ENCODE measurements around the gene ESR1. TPM values are rescaled to one million over a fixed set of nuclear protein-coding genes. Genes with fewer than 3 reads are reported as not detected.

The ESR1 gene
- polyA plus RNA-seq, 3 donors = 0.61 to 0.79 (median 0.71) TPM

- no peak for DNase-seq (ENCODE audit: low read depth in 3 of 3, low spot score in 2 of 3)
Observed at GRCh38 chr6:152087701-152088100, 280.2 kb downstream of the ESR1 start.

GRCh38 chr6:152089992-152090391, 282.5 kb downstream of the ESR1 start:
- no peak for DNase-seq (ENCODE audit: low read depth in 3 of 3, low spot score in 2 of 3)

GRCh38 chr6:152091201-152091600, 283.7 kb downstream of the ESR1 start:
- DNase-seq (ENCODE audit: low read depth in 3 of 3, low spot score in 2 of 3) = no peak

GRCh38 chr6:152091851-152092341, 284.4 kb downstream of the ESR1 start:
- no peak for DNase-seq (ENCODE audit: low read depth in 3 of 3, low spot score in 2 of 3)

GRCh38 chr6:152093711-152094110, 286.2 kb downstream of the ESR1 start:
- no peak for DNase-seq (ENCODE audit: low read depth in 3 of 3, low spot score in 2 of 3)

GRCh38 chr6:152094276-152094675, 286.8 kb downstream of the ESR1 start:
- no peak for DNase-seq (ENCODE audit: low read depth in 3 of 3, low spot score in 2 of 3)

GRCh38 chr6:152094992-152095592, 287.6 kb downstream of the ESR1 start:
- no peak for DNase-seq (ENCODE audit: low read depth in 3 of 3, low spot score in 2 of 3)

- DNase-seq (ENCODE audit: low read depth in 3 of 3, low spot score in 2 of 3) = no peak
Observed at GRCh38 chr6:152096863-152097496, 289.5 kb downstream of the ESR1 start.

GRCh38 chr6:152098683-152099082, 291.2 kb downstream of the ESR1 start:
- DNase-seq (ENCODE audit: low read depth in 3 of 3, low spot score in 2 of 3) = no peak

GRCh38 chr6:152099446-152100182, 292.1 kb downstream of the ESR1 start:
- DNase-seq (ENCODE audit: low read depth in 3 of 3, low spot score in 2 of 3) = no peak

GRCh38 chr6:152100183-152100618, 292.7 kb downstream of the ESR1 start:
- DNase-seq (ENCODE audit: low read depth in 3 of 3, low spot score in 2 of 3) = no peak

GRCh38 chr6:152107973-152108372, 300.5 kb downstream of the ESR1 start:
- no peak for DNase-seq (ENCODE audit: low read depth in 3 of 3, low spot score in 2 of 3)

- DNase-seq (ENCODE audit: low read depth in 3 of 3, low spot score in 2 of 3) = no peak
Observed at GRCh38 chr6:152110886-152111820, 303.7 kb downstream of the ESR1 start.

GRCh38 chr6:152112491-152113261, 305.2 kb downstream of the ESR1 start:
- no peak for DNase-seq (ENCODE audit: low read depth in 3 of 3, low spot score in 2 of 3)

GRCh38 chr6:152117156-152118133, 310.0 kb downstream of the ESR1 start:
- DNase-seq (ENCODE audit: low read depth in 3 of 3, low spot score in 2 of 3) = no peak

- no peak for DNase-seq (ENCODE audit: low read depth in 3 of 3, low spot score in 2 of 3)
Observed at GRCh38 chr6:152118224-152118623, 310.7 kb downstream of the ESR1 start.

- no peak for DNase-seq (ENCODE audit: low read depth in 3 of 3, low spot score in 2 of 3)
Observed at GRCh38 chr6:152118678-152119077, 311.2 kb downstream of the ESR1 start.

GRCh38 chr6:152119831-152120230, 312.3 kb downstream of the ESR1 start:
- no peak for DNase-seq (ENCODE audit: low read depth in 3 of 3, low spot score in 2 of 3)

GRCh38 chr6:152121910-152122309, 314.4 kb downstream of the ESR1 start:
- no peak for DNase-seq (ENCODE audit: low read depth in 3 of 3, low spot score in 2 of 3)
